GM12878 (cell line): ENCODE results near the gene MYL12B. TPM values are rescaled to one million over a fixed set of nuclear protein-coding genes. Genes with fewer than 3 reads are reported as not detected.
A peak's percentile ranks its signal among the peaks of the same experiment; 100 is the strongest.

Source experiments
- ATAC-seq: fragments of 200-7000 bp; cut with Tn5 transposase; 3 replicates; pipeline ENCODE4 v1.9.1; 2020; ENCODE audit warnings: mild to moderate bottlenecking, moderate library complexity
- BruUV-seq: library from RNA; stranded (reverse); fragments of 400-500 nt; replicated peaks from 2 replicates; lab custom pipeline; 2021; lab: Mats Ljungman, UMichigan
- CTCF ChIA-PET: fragments of 300-600 bp; sonication (Branson Sonifier 250); formaldehyde crosslinking; extraction: SDS; loops from one replicate; lab custom pipeline; 2021; ENCODE audit warnings: inconsistent platforms; lab: Yijun Ruan, JAX
- POLR2A ChIA-PET: fragments of 350-600 bp; formaldehyde crosslinking; extraction: SDS; loops from one replicate; lab custom pipeline; 2021; ENCODE audit warnings: inconsistent platforms; lab: Charles Lee
- RAD21 ChIA-PET: fragments of 300-600 bp; sonication (Branson Sonifier 250); formaldehyde crosslinking; loops from one replicate; lab custom pipeline; 2023; ENCODE audit warnings: antibody characterized with exemption; ENCODE audit not compliant: unreplicated experiment; lab: Charles Lee
- SMC1A ChIA-PET: fragments of 300-600 bp; sonication (Branson Sonifier 250); formaldehyde crosslinking; loops from one replicate; lab custom pipeline; 2023; ENCODE audit not compliant: unreplicated experiment, uncharacterized antibody; lab: Charles Lee
- DNase-seq: peaks from one replicate; pipeline ENCODE4 v3.0.0-alpha.2; 2011; ENCODE audit warnings: low read depth, low spot score
- FAIRE-seq: peaks from 3 replicates; lab custom pipeline; 2011; peaks lifted over from hg19 to GRCh38; lab: Jason Lieb, UNC
- H2AFZ ChIP-seq: 2 replicates; pipeline ENCODE4 v1.6.0; 2011; ENCODE audit warnings: low read depth, low read length, control low read depth; ENCODE audit not compliant: control insufficient read depth
- H3K27ac ChIP-seq: 2 replicates; pipeline ENCODE4 v1.5.1; 2011; ENCODE audit warnings: control low read depth; ENCODE audit not compliant: control insufficient read depth, insufficient read depth
- H3K27me3 ChIP-seq, 2 experiments: replicated peaks in 1 of 2; 2 replicates each; pipeline versions ENCODE4 v1.6.0 to v1.6.1; 2011; ENCODE audit warnings: low read length in 1 of 2; ENCODE audit not compliant: control insufficient read depth in 2 of 2, insufficient read depth in 2 of 2
- H3K36me3 ChIP-seq, 2 experiments: 2 replicates each; pipeline ENCODE4 v1.5.1; 2011; ENCODE audit warnings: low read length in 1 of 2; ENCODE audit not compliant: control insufficient read depth in 2 of 2, insufficient read depth in 2 of 2
- H3K4me1 ChIP-seq: 2 replicates; pipeline ENCODE4 v1.6.1; 2011; ENCODE audit warnings: mild to moderate bottlenecking, low read length, moderate library complexity, mixed read lengths; ENCODE audit not compliant: control insufficient read depth, insufficient read depth
- H3K4me2 ChIP-seq: 2 replicates; pipeline ENCODE4 v1.6.0; 2011; ENCODE audit warnings: control low read depth; ENCODE audit not compliant: control insufficient read depth, insufficient read depth
- H3K4me3 ChIP-seq: fragments of 200-600 bp; sonication (generic); 2 replicates; pipeline ENCODE4 v1.5.1; 2016
- H3K79me2 ChIP-seq: 2 replicates; pipeline ENCODE4 v1.6.0; 2011; ENCODE audit warnings: low read length; ENCODE audit not compliant: control insufficient read depth, insufficient read depth
- H3K9ac ChIP-seq: 2 replicates; pipeline ENCODE4 v1.8.0; 2011; ENCODE audit warnings: low read length, control low read depth, mixed read lengths; ENCODE audit not compliant: control insufficient read depth, insufficient read depth
- H3K9me3 ChIP-seq: replicated peaks from 3 replicates; pipeline ENCODE4 v1.5.1; 2011; ENCODE audit warnings: mild to moderate bottlenecking, low read length; ENCODE audit not compliant: control insufficient read depth, insufficient read depth
- H4K20me1 ChIP-seq: 2 replicates; pipeline ENCODE4 v1.6.0; 2011; ENCODE audit not compliant: control insufficient read depth, insufficient read depth
- ASH2L ChIP-seq: fragments of 300-600, 200-600 bp; sonication (generic); IDR thresholded peaks from 2 replicates; pipeline ENCODE4 v1.6.1; 2017; ENCODE audit warnings: low read depth, mild to moderate bottlenecking, borderline replicate concordance
- E2F4 ChIP-seq: IDR thresholded peaks from 2 replicates; pipeline ENCODE4 v1.6.1; 2012; ENCODE audit warnings: low read depth, low read length, improper control_type of control experiment
- IKZF1 ChIP-seq: fragments of 450-650 bp; conservative IDR thresholded peaks from 2 replicates; pipeline ENCODE4 v1.6.1; 2017; ENCODE audit warnings: antibody characterized with exemption, mild to moderate bottlenecking
- JUND ChIP-seq: IDR thresholded peaks from 2 replicates; pipeline ENCODE4 v1.6.1; 2012; ENCODE audit warnings: low read depth, mild to moderate bottlenecking, low read length, improper control_type of control experiment, moderate library complexity
- MTA3 ChIP-seq: IDR thresholded peaks from 2 replicates; pipeline ENCODE4 v1.6.1; 2012; ENCODE audit warnings: low read length, inconsistent platforms, borderline replicate concordance
- NFYA ChIP-seq: IDR thresholded peaks from 2 replicates; pipeline ENCODE4 v1.6.1; 2011; ENCODE audit warnings: low read depth, mild to moderate bottlenecking, low read length, improper control_type of control experiment, borderline replicate concordance
- RBBP5 ChIP-seq: fragments of 200-600 bp; sonication (generic); conservative IDR thresholded peaks from 2 replicates; pipeline ENCODE4 v1.6.1; 2016
- REST ChIP-seq: IDR thresholded peaks from 2 replicates; pipeline ENCODE4 v1.6.1; 2012; ENCODE audit warnings: mild to moderate bottlenecking, low read depth, low read length
- SPI1 ChIP-seq: IDR thresholded peaks from 2 replicates; pipeline ENCODE4 v1.6.1; 2011; ENCODE audit warnings: low read depth, mild to moderate bottlenecking, low read length, moderate library complexity, borderline replicate concordance; ENCODE audit not compliant: insufficient read depth
- STAT1 ChIP-seq: fragments of 450-650 bp; conservative IDR thresholded peaks from 2 replicates; pipeline ENCODE4 v1.6.1; 2014; ENCODE audit warnings: antibody characterized with exemption, mild to moderate bottlenecking
- SUPT20H ChIP-seq: IDR thresholded peaks from 2 replicates; pipeline ENCODE4 v1.6.1; 2011; ENCODE audit warnings: low read depth, mild to moderate bottlenecking, low read length, moderate library complexity, borderline replicate concordance; ENCODE audit not compliant: control insufficient read depth
- TCF7 ChIP-seq: IDR thresholded peaks from 2 replicates; pipeline ENCODE4 v1.6.1; 2014; ENCODE audit warnings: antibody characterized with exemption, borderline replicate concordance
- USF1 ChIP-seq: IDR thresholded peaks from 2 replicates; pipeline ENCODE4 v1.6.1; 2011; ENCODE audit warnings: borderline replicate concordance, low read depth, mild to moderate bottlenecking, moderate library complexity, mixed read lengths, low read length; ENCODE audit not compliant: insufficient read depth; ENCODE audit errors: extremely low read length
- WGBS: methylation state at CpG from one replicate; pipeline ENCODE4 v1.1.6; 2016; ENCODE audit warnings: low lambda C conversion rate; ENCODE audit not compliant: insufficient replicate concordance, insufficient coverage; ENCODE audit errors: missing lambda C conversion rate; 5-methylcytosine and 5-hydroxymethylcytosine counted together
- in situ Hi-C: fragments of 300-500 bp; cut with MboI; formaldehyde crosslinking; loops from 9 replicates; pipeline ENCODE4 v1.14.3; 2018; ENCODE audit warnings: mixed read lengths
- intact Hi-C: fragments of 100-400 bp; cut with micrococcal nuclease; formaldehyde crosslinking; loops from one replicate; pipeline ENCODE4 v1.14.2; 2022; ENCODE audit not compliant: unreplicated experiment
- polyA plus RNA-seq, 11 experiments: library from polyadenylated mRNA; depleted of rRNA in 4 of 11; unstranded in 6 of 11; stranded (reverse) in 5 of 11; fragments of >200 nt; fragmentation: Nextera tagmentation in 4 of 11; fragmentation: Illumina TruSeq in 1 of 11; extraction: Ambion mirVana in 4 of 11; extraction: Trizol in 1 of 11; gene quantifications; 1 replicate in 1 of 11; 2 replicates in 10 of 11; pipeline versions ENCODE4 v1.2.1 to v1.2.3, GENCODE V29; 2011 to 2016; ENCODE audit warnings: inconsistent platforms in 2 of 11, missing spikeins in 2 of 11, low read depth in 1 of 11
- total RNA-seq, 4 experiments: library from RNA; depleted of rRNA in 3 of 4; stranded (reverse); fragments of >200 nt in 3 of 4; fragmentation: Illumina TruSeq in 1 of 4; extraction: Trizol in 1 of 4; gene quantifications; 2 replicates each; pipeline versions ENCODE4 v1.2.1 to v1.2.3, GENCODE V29; 2013 to 2021

MYL12B gene
- total and polyA plus RNA-seq, 10 of the 15 experiments (the other 5 are each of a cell fraction or from before 2014, with no cell fraction given), result 179 to 739 (median 400) TPM

- H2AFZ ChIP-seq, result no peak overlapping the region
- H4K20me1 ChIP-seq, result no peaks in the 10 kb centered on the region
- no peaks in the 10 kb centered on the region for H3K79me2 ChIP-seq
- H3K27ac ChIP-seq, result no peak overlapping the region
- no peak overlapping the region for H3K4me3 ChIP-seq
- WGBS, result 82% methylated on average over 4 of the region's 4 CpGs
- no peak overlapping the region for H3K9ac ChIP-seq
- intact Hi-C loops (no loop called here), in situ Hi-C loops (no loop called here)
- no peaks in the 10 kb centered on the region for H3K27me3 ChIP-seq
- POLR2A ChIA-PET, result no interaction called here
- no peaks in the 10 kb centered on the region for H3K36me3 ChIP-seq
- ATAC-seq (peak; percentile 33), FAIRE-seq (no peak), DNase-seq (no peak)
- TF ChIP-seq MTA3 (no peak), SPI1 (no peak), NFYA (no peak), ASH2L (no peak), USF1 (no peak), RBBP5 (no peak), TCF7 (no peak), STAT1 (no peak), REST (no peak), SUPT20H (no peak), E2F4 (no peak), JUND (no peak), IKZF1 (no peak)
- no TSS peak for BruUV-seq
- CTCF ChIA-PET, result interaction anchor here (0.5 to 1.1 kb wide), 5 partner anchors 13 to 305 kb away, joined by 3 to 4 read pairs (median 3); no protein-coding TSS in a partner anchor
- H3K4me1 ChIP-seq, result no peaks in the 10 kb centered on the region
- RAD21 ChIA-PET, result interaction anchor here (1.1 kb wide), 1 partner anchor 82 kb away, joined by 3 read pairs; no protein-coding TSS in a partner anchor
- H3K4me2 ChIP-seq, result no peak overlapping the region
- H3K9me3 ChIP-seq, result no peaks in the 10 kb centered on the region; the same call in 2 of the 3 replicates
- SMC1A ChIA-PET, result interaction anchor here (0.7 to 1.6 kb wide), 7 partner anchors 10 to 105 kb away, joined by 3 to 7 read pairs (median 3); no protein-coding TSS in a partner anchor
Measured at GRCh38 chr18:3233433-3234168, 28.3 kb upstream of the MYL12B start.
